GM12878 (cell line): ENCODE results near the gene PTPRM. TPM values are rescaled to one million over a fixed set of nuclear protein-coding genes. Genes with fewer than 3 reads are reported as not detected.

Experiments
- ATAC-seq: fragments of 200-7000 bp; cut with Tn5 transposase; 3 replicates; pipeline ENCODE4 v1.9.1; 2020; ENCODE audit warnings: mild to moderate bottlenecking, moderate library complexity
- BruUV-seq: library from RNA; stranded (reverse); fragments of 400-500 nt; replicated peaks from 2 replicates; lab custom pipeline; 2021; lab: Mats Ljungman, UMichigan
- CTCF ChIA-PET: fragments of 300-600 bp; sonication (Branson Sonifier 250); formaldehyde crosslinking; extraction: SDS; loops from one replicate; lab custom pipeline; 2021; ENCODE audit warnings: inconsistent platforms; lab: Yijun Ruan, JAX
- POLR2A ChIA-PET: fragments of 350-600 bp; formaldehyde crosslinking; extraction: SDS; loops from one replicate; lab custom pipeline; 2021; ENCODE audit warnings: inconsistent platforms; lab: Charles Lee
- RAD21 ChIA-PET: fragments of 300-600 bp; sonication (Branson Sonifier 250); formaldehyde crosslinking; loops from one replicate; lab custom pipeline; 2023; ENCODE audit warnings: antibody characterized with exemption; ENCODE audit not compliant: unreplicated experiment; lab: Charles Lee
- SMC1A ChIA-PET: fragments of 300-600 bp; sonication (Branson Sonifier 250); formaldehyde crosslinking; loops from one replicate; lab custom pipeline; 2023; ENCODE audit not compliant: unreplicated experiment, uncharacterized antibody; lab: Charles Lee
- DNase-seq: peaks from one replicate; pipeline ENCODE4 v3.0.0-alpha.2; 2011; ENCODE audit warnings: low read depth, low spot score
- FAIRE-seq: peaks from 3 replicates; lab custom pipeline; 2011; peaks lifted over from hg19 to GRCh38; lab: Jason Lieb, UNC
- H2AFZ ChIP-seq: 2 replicates; pipeline ENCODE4 v1.6.0; 2011; ENCODE audit warnings: low read depth, low read length, control low read depth; ENCODE audit not compliant: control insufficient read depth
- H3K27ac ChIP-seq: 2 replicates; pipeline ENCODE4 v1.5.1; 2011; ENCODE audit warnings: control low read depth; ENCODE audit not compliant: control insufficient read depth, insufficient read depth
- H3K27me3 ChIP-seq, 2 experiments: replicated peaks in 1 of 2; 2 replicates each; pipeline versions ENCODE4 v1.6.0 to v1.6.1; 2011; ENCODE audit warnings: low read length in 1 of 2; ENCODE audit not compliant: control insufficient read depth in 2 of 2, insufficient read depth in 2 of 2
- H3K36me3 ChIP-seq, 2 experiments: 2 replicates each; pipeline ENCODE4 v1.5.1; 2011; ENCODE audit warnings: low read length in 1 of 2; ENCODE audit not compliant: control insufficient read depth in 2 of 2, insufficient read depth in 2 of 2
- H3K4me1 ChIP-seq: 2 replicates; pipeline ENCODE4 v1.6.1; 2011; ENCODE audit warnings: mild to moderate bottlenecking, low read length, moderate library complexity, mixed read lengths; ENCODE audit not compliant: control insufficient read depth, insufficient read depth
- H3K4me2 ChIP-seq: 2 replicates; pipeline ENCODE4 v1.6.0; 2011; ENCODE audit warnings: control low read depth; ENCODE audit not compliant: control insufficient read depth, insufficient read depth
- H3K4me3 ChIP-seq: fragments of 200-600 bp; sonication (generic); 2 replicates; pipeline ENCODE4 v1.5.1; 2016
- H3K79me2 ChIP-seq: 2 replicates; pipeline ENCODE4 v1.6.0; 2011; ENCODE audit warnings: low read length; ENCODE audit not compliant: control insufficient read depth, insufficient read depth
- H3K9ac ChIP-seq: 2 replicates; pipeline ENCODE4 v1.8.0; 2011; ENCODE audit warnings: low read length, control low read depth, mixed read lengths; ENCODE audit not compliant: control insufficient read depth, insufficient read depth
- H3K9me3 ChIP-seq: replicated peaks from 3 replicates; pipeline ENCODE4 v1.5.1; 2011; ENCODE audit warnings: mild to moderate bottlenecking, low read length; ENCODE audit not compliant: control insufficient read depth, insufficient read depth
- H4K20me1 ChIP-seq: 2 replicates; pipeline ENCODE4 v1.6.0; 2011; ENCODE audit not compliant: control insufficient read depth, insufficient read depth
- EZH2 ChIP-seq: IDR thresholded peaks from 2 replicates; pipeline ENCODE4 v1.6.1; 2012; ENCODE audit warnings: low read depth, mild to moderate bottlenecking, control low read depth, inconsistent platforms, low read length, borderline replicate concordance; ENCODE audit not compliant: control insufficient read depth
- TAF1 ChIP-seq: IDR thresholded peaks from 2 replicates; pipeline ENCODE4 v1.6.1; 2011; ENCODE audit warnings: mild to moderate bottlenecking, low read depth, low read length, borderline replicate concordance
- WGBS: methylation state at CpG from one replicate; pipeline ENCODE4 v1.1.6; 2016; ENCODE audit warnings: low lambda C conversion rate; ENCODE audit not compliant: insufficient replicate concordance, insufficient coverage; ENCODE audit errors: missing lambda C conversion rate; 5-methylcytosine and 5-hydroxymethylcytosine counted together
- in situ Hi-C: fragments of 300-500 bp; cut with MboI; formaldehyde crosslinking; loops from 9 replicates; pipeline ENCODE4 v1.14.3; 2018; ENCODE audit warnings: mixed read lengths
- intact Hi-C: fragments of 100-400 bp; cut with micrococcal nuclease; formaldehyde crosslinking; loops from one replicate; pipeline ENCODE4 v1.14.2; 2022; ENCODE audit not compliant: unreplicated experiment
- polyA plus RNA-seq, 11 experiments: library from polyadenylated mRNA; depleted of rRNA in 4 of 11; unstranded in 6 of 11; stranded (reverse) in 5 of 11; fragments of >200 nt; fragmentation: Nextera tagmentation in 4 of 11; fragmentation: Illumina TruSeq in 1 of 11; extraction: Ambion mirVana in 4 of 11; extraction: Trizol in 1 of 11; gene quantifications; 1 replicate in 1 of 11; 2 replicates in 10 of 11; pipeline versions ENCODE4 v1.2.1 to v1.2.3, GENCODE V29; 2011 to 2016; ENCODE audit warnings: inconsistent platforms in 2 of 11, missing spikeins in 2 of 11, low read depth in 1 of 11
- total RNA-seq, 4 experiments: library from RNA; depleted of rRNA in 3 of 4; stranded (reverse); fragments of >200 nt in 3 of 4; fragmentation: Illumina TruSeq in 1 of 4; extraction: Trizol in 1 of 4; gene quantifications; 2 replicates each; pipeline versions ENCODE4 v1.2.1 to v1.2.3, GENCODE V29; 2013 to 2021
- TF ChIP-seq, protein P1 (sequence below): fragments of 450-650 bp; conservative IDR thresholded peaks from 2 replicates; pipeline ENCODE4 v1.6.1; 2017; ENCODE audit warnings: mild to moderate bottlenecking, moderate library complexity
- TF ChIP-seq, protein P2 (sequence below): fragments of 450-650 bp; formaldehyde crosslinking; IDR thresholded peaks from 2 replicates; pipeline ENCODE4 v1.5.0; 2022; ENCODE audit warnings: mild to moderate bottlenecking, missing genetic modification characterization
- TF ChIP-seq, protein P3 (sequence below): fragments of 450-650 bp; IDR thresholded peaks from 2 replicates; pipeline ENCODE4 v1.6.1; 2014; ENCODE audit warnings: mild to moderate bottlenecking

The PTPRM gene
- total and polyA plus RNA-seq, 10 of the 15 experiments (the other 5 are each of a cell fraction or from before 2014, with no cell fraction given) = 0.07 to 22.6 (median 0.60) TPM

DNA sequence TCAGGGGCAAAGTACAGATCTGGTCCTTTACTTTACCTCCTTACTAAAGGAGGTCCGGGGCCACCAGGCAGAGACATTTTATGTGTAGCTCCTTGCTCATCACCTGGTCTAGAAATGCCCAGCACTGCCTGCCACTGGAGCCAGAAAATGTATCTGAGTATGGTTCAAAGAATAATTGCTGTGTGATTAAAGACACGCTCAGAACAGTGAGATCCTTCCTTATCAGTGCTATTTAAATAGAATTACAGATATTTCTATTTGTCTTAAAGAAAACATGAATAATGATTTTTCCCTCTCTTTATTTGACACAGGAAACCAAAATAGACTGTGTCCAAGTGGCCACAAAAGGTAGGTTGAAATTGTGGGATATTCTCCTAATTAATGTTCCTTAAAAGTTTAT lies 547.4 kb downstream of the PTPRM start:
- TF ChIP-seq, protein P1, sequence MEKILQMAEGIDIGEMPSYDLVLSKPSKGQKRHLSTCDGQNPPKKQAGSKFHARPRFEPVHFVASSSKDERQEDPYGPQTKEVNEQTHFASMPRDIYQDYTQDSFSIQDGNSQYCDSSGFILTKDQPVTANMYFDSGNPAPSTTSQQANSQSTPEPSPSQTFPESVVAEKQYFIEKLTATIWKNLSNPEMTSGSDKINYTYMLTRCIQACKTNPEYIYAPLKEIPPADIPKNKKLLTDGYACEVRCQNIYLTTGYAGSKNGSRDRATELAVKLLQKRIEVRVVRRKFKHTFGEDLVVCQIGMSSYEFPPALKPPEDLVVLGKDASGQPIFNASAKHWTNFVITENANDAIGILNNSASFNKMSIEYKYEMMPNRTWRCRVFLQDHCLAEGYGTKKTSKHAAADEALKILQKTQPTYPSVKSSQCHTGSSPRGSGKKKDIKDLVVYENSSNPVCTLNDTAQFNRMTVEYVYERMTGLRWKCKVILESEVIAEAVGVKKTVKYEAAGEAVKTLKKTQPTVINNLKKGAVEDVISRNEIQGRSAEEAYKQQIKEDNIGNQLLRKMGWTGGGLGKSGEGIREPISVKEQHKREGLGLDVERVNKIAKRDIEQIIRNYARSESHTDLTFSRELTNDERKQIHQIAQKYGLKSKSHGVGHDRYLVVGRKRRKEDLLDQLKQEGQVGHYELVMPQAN = no peak
- TF ChIP-seq, protein P2, sequence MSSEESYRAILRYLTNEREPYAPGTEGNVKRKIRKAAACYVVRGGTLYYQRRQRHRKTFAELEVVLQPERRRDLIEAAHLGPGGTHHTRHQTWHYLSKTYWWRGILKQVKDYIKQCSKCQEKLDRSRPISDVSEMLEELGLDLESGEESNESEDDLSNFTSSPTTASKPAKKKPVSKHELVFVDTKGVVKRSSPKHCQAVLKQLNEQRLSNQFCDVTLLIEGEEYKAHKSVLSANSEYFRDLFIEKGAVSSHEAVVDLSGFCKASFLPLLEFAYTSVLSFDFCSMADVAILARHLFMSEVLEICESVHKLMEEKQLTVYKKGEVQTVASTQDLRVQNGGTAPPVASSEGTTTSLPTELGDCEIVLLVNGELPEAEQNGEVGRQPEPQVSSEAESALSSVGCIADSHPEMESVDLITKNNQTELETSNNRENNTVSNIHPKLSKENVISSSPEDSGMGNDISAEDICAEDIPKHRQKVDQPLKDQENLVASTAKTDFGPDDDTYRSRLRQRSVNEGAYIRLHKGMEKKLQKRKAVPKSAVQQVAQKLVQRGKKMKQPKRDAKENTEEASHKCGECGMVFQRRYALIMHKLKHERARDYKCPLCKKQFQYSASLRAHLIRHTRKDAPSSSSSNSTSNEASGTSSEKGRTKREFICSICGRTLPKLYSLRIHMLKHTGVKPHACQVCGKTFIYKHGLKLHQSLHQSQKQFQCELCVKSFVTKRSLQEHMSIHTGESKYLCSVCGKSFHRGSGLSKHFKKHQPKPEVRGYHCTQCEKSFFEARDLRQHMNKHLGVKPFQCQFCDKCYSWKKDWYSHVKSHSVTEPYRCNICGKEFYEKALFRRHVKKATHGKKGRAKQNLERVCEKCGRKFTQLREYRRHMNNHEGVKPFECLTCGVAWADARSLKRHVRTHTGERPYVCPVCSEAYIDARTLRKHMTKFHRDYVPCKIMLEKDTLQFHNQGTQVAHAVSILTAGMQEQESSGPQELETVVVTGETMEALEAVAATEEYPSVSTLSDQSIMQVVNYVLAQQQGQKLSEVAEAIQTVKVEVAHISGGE (CRISPR knock-in tag) = no peak
- TF ChIP-seq TAF1 (no peak), EZH2 (no peak)
- TF ChIP-seq, protein P3, sequence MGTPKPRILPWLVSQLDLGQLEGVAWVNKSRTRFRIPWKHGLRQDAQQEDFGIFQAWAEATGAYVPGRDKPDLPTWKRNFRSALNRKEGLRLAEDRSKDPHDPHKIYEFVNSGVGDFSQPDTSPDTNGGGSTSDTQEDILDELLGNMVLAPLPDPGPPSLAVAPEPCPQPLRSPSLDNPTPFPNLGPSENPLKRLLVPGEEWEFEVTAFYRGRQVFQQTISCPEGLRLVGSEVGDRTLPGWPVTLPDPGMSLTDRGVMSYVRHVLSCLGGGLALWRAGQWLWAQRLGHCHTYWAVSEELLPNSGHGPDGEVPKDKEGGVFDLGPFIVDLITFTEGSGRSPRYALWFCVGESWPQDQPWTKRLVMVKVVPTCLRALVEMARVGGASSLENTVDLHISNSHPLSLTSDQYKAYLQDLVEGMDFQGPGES = no peak
- POLR2A ChIA-PET = interaction anchor here (1.1 kb wide), 1 partner anchor 11 kb away, joined by 3 read pairs; no protein-coding TSS in a partner anchor

More for the DNA sequence above, 547.4 kb downstream of the PTPRM start:
- no peak overlapping the region for H3K27ac ChIP-seq
- DNase-seq = no peak
- H3K9me3 ChIP-seq = no peaks in the 10 kb centered on the region
- no peak overlapping the region for H3K9ac ChIP-seq
- H3K4me1 ChIP-seq = no peaks in the 10 kb centered on the region
- H3K36me3 ChIP-seq = no peaks in the 10 kb centered on the region
- in situ Hi-C loops = no loop called here
- H3K4me2 ChIP-seq = no peak overlapping the region
- H2AFZ ChIP-seq = no peak overlapping the region
- ATAC-seq = no peak
- intact Hi-C loops = no loop called here
- H3K79me2 ChIP-seq = no peaks in the 10 kb centered on the region
- no peak overlapping the region for H3K4me3 ChIP-seq
- RAD21 ChIA-PET = no interaction called here
- 3% methylated on average over 2 of the region's 2 CpGs for WGBS
- no peaks in the 10 kb centered on the region for H3K27me3 ChIP-seq
- CTCF ChIA-PET = interaction anchor here (1.1 to 2.0 kb wide), 2 partner anchors 18 to 49 kb away, joined by 3 to 5 read pairs; no protein-coding TSS in a partner anchor
- H4K20me1 ChIP-seq = no peaks in the 10 kb centered on the region
- no peak for FAIRE-seq
- no TSS peak for BruUV-seq
- SMC1A ChIA-PET = interaction anchor here (1.1 kb wide), 1 partner anchor 29 kb away, joined by 3 read pairs; no protein-coding TSS in a partner anchor
